ENCODE results near the gene UBXN6.

UBXN6 gene

GRCh38 chr19:4409123-4409933 is 48.3 kb downstream of the UBXN6 start:
- no peak for DNase-seq (ENCODE audit: low spot score)

GRCh38 chr19:4406626-4407025 is 51.0 kb downstream of the UBXN6 start:
- no peak for DNase-seq (ENCODE audit: low spot score)

- no peak for DNase-seq (ENCODE audit: low spot score)
These were observed 51.6 kb downstream of the UBXN6 start for GRCh38 chr19:4405977-4406376.

- DNase-seq (ENCODE audit: low spot score) = no peak
These were observed 54.4 kb downstream of the UBXN6 start for GRCh38 chr19:4403005-4403761.

- peak; percentile 100 for DNase-seq (ENCODE audit: low spot score)
These were observed 55.2 kb downstream of the UBXN6 start, which contains the start of gene CHAF1A for GRCh38 chr19:4402171-4403004. TSS of gene CHAF1A (plus strand) at chr19:4402640. CDS start at chr19:4402763, 123 bp downstream.

- no peak for DNase-seq (ENCODE audit: low spot score)
These were observed 55.8 kb downstream of the UBXN6 start for GRCh38 chr19:4401769-4402170.

GRCh38 chr19:4400135-4400936 is 57.3 kb downstream of the UBXN6 start, which contains the start of gene SH3GL1:
TSS of gene SH3GL1 (minus strand) at chr19:4400547. CDS start at chr19:4400368, 179 bp downstream.
- peak; percentile 98 for DNase-seq (ENCODE audit: low spot score)

DNA sequence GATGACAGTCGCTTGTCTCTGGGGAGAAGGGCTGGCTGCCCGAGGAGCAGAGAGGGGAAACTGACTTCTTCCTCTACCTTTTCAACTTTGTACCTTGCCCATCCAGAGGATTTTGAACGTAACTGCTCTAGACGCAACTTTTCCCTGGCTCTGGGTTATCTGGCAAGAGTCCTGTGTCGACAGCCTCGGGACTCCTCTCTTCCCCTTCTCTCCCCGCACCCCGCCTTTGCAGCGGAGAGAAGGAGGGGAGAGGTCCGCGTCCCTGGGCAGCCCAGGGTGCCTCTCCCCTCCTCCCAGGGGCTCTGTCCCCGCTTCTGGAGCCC is 57.8 kb downstream of the UBXN6 start:
- peak; percentile 69 for DNase-seq (ENCODE audit: low spot score)

DNA sequence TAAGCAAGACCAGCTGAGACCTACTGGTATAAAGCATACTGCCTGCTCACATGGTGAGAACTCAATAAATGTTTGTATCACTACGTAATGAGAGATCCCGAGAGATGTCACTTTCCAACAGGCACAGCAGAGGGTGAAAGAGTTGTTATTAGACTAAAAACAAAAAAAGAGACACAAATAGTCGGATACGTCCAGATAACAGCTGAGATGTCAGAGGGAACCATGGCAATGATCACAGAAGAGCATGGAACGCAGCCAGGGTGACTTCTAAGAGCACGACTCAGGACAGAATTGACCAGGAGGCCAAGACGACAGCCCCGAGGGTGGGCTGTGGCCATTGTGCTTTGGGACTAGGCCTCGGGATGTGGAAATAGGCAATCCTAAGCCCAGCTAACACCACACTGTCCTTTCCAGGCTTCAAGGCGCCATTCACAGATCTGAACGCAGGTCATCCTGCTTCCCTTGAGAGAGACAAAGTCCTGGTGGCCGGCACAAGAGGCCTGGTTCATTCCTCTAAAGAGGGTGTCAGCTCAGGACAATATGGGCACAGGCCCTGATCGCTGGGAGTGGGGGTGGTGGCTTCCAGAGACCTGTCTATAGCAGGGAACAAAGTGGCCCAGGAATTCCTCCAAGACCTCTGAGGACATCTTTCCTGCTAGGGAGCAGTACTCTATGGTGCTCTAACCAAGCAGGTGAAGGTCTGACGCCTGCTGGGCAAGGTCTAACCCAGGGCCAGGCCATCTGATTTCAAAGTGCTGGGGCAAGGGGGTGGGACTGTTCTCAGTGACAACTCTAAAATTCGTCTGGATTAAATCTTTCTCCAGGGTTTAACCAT is 60.4 kb downstream of the UBXN6 start:
- no peak for DNase-seq (ENCODE audit: low spot score)

Data from hematopoietic multipotent progenitor cell treated with erythropoietin and hydrocortisone succinate and interleukin-3 and kit ligand, for 17 days (in vitro differentiated cells).